Endothelial cell of umbilical vein (primary cell): ENCODE measurements around the gene DDX24. TPM values are rescaled to one million over a fixed set of nuclear protein-coding genes. Genes with fewer than 3 reads are reported as not detected.

ENCODE experiments used
- BruUV-seq: library from RNA; stranded (reverse); fragments of 400-500 nt; replicated peaks from 2 replicates; lab custom pipeline; 2021; lab: Mats Ljungman, UMichigan
- CTCF ChIA-PET: fragments of 300-600, 350-600 bp; sonication (Branson Sonifier 250); formaldehyde crosslinking; loops from one replicate; lab custom pipeline; 2021; ENCODE audit warnings: antibody characterized with exemption, inconsistent platforms; lab: Charles Lee
- POLR2A ChIA-PET: fragments of 300-600, 350-600 bp; sonication (Branson Sonifier 250); formaldehyde crosslinking; loops from one replicate; lab custom pipeline; 2021; ENCODE audit warnings: antibody characterized with exemption, inconsistent platforms; lab: Charles Lee
- DNase-seq: peaks from one replicate; pipeline ENCODE4 v3.0.0-alpha.2; 2011; ENCODE audit warnings: low read depth, low spot score
- FAIRE-seq: peaks from 2 replicates; lab custom pipeline; 2011; peaks lifted over from hg19 to GRCh38; lab: Jason Lieb, UNC
- H2AFZ ChIP-seq: 2 replicates; pipeline ENCODE4 v1.6.0; 2012; ENCODE audit warnings: low read depth, low read length, control low read depth, inconsistent platforms
- H3K27ac ChIP-seq: 2 replicates; pipeline ENCODE4 v1.5.1; 2011; ENCODE audit warnings: low read depth, mild to moderate bottlenecking, control low read depth, low read length, moderate library complexity; ENCODE audit not compliant: insufficient read depth
- H3K27me3 ChIP-seq, 2 experiments: 2 replicates each; pipeline versions ENCODE4 v1.6.0 to v1.6.1; 2011; ENCODE audit warnings: low read length in 2 of 2, mixed read lengths in 1 of 2; ENCODE audit not compliant: control insufficient read depth in 2 of 2, insufficient read depth in 2 of 2
- H3K36me3 ChIP-seq, 2 experiments: 2 replicates in 1 of 2; 3 replicates in 1 of 2; pipeline ENCODE4 v1.5.1; 2011; ENCODE audit warnings: low read length in 2 of 2, mild to moderate bottlenecking in 1 of 2, moderate library complexity in 1 of 2; ENCODE audit not compliant: control insufficient read depth in 2 of 2, insufficient read depth in 2 of 2; ENCODE audit errors: extremely low read depth in 1 of 2
- H3K4me1 ChIP-seq: 3 replicates; pipeline ENCODE4 v1.5.1; 2011; ENCODE audit warnings: mild to moderate bottlenecking, low read length; ENCODE audit not compliant: control insufficient read depth, insufficient read depth; ENCODE audit errors: extremely low read depth
- H3K4me2 ChIP-seq: 2 replicates; pipeline ENCODE4 v1.6.1; 2011; ENCODE audit warnings: low read length, control low read depth, mixed read lengths; ENCODE audit not compliant: insufficient read depth
- H3K4me3 ChIP-seq, 3 experiments: fragments of 200-600 bp in 1 of 3; sonication (generic), shearing (Covaris generic) in 1 of 3; replicated peaks in 1 of 3; 2 replicates each; pipeline ENCODE4 v1.5.1; 2011 to 2016; ENCODE audit warnings: control low read depth in 3 of 3, low read length in 3 of 3, mild to moderate bottlenecking in 2 of 3, inconsistent platforms in 1 of 3, low read depth in 1 of 3, moderate library complexity in 1 of 3; ENCODE audit not compliant: insufficient read depth in 1 of 3
- H3K79me2 ChIP-seq: 2 replicates; pipeline ENCODE4 v1.6.0; 2012; ENCODE audit warnings: low read length, inconsistent platforms; ENCODE audit not compliant: control insufficient read depth, insufficient read depth
- H3K9ac ChIP-seq: replicated peaks from 2 replicates; pipeline ENCODE3; 2011; ENCODE audit warnings: low read length, control low read depth; ENCODE audit not compliant: insufficient read depth; ENCODE audit errors: extremely low read depth
- H3K9me1 ChIP-seq: replicated peaks from 3 replicates; pipeline ENCODE4 v1.6.0; 2011; ENCODE audit warnings: mild to moderate bottlenecking, low read length; ENCODE audit not compliant: control insufficient read depth, insufficient read depth; ENCODE audit errors: extremely low read depth
- H3K9me3 ChIP-seq: replicated peaks from 2 replicates; pipeline ENCODE4 v1.5.1; 2012; ENCODE audit warnings: low read length, inconsistent platforms; ENCODE audit not compliant: control insufficient read depth, insufficient read depth
- H4K20me1 ChIP-seq: replicated peaks from 2 replicates; pipeline ENCODE3; 2011; ENCODE audit warnings: mild to moderate bottlenecking, low read length; ENCODE audit not compliant: control insufficient read depth, insufficient read depth; ENCODE audit errors: extremely low read depth
- EZH2 ChIP-seq: IDR thresholded peaks from 2 replicates; pipeline ENCODE4 v1.6.1; 2012; ENCODE audit warnings: borderline replicate concordance, low read depth, mild to moderate bottlenecking, moderate library complexity, low read length, inconsistent platforms; ENCODE audit not compliant: severe bottlenecking
- FOS ChIP-seq: IDR thresholded peaks from 2 replicates; pipeline ENCODE4 v1.6.1; 2011; ENCODE audit warnings: mild to moderate bottlenecking, low read length, moderate library complexity, borderline replicate concordance; ENCODE audit not compliant: insufficient read depth
- GATA2 ChIP-seq: IDR thresholded peaks from 2 replicates; pipeline ENCODE4 v1.7.0; 2011; ENCODE audit warnings: low read depth, mild to moderate bottlenecking, moderate library complexity, mixed read lengths, low read length; ENCODE audit not compliant: insufficient read length, insufficient read depth
- JUN ChIP-seq: IDR thresholded peaks from 2 replicates; pipeline ENCODE4 v1.6.1; 2011; ENCODE audit warnings: borderline replicate concordance, low read depth; ENCODE audit not compliant: insufficient read length, insufficient read depth
- MYC ChIP-seq: IDR thresholded peaks from one replicate; pipeline ENCODE4 v1.6.1; 2011; ENCODE audit warnings: mild to moderate bottlenecking, low read depth, low read length
- POLR2A ChIP-seq: IDR thresholded peaks from 2 replicates; pipeline ENCODE4 v1.6.1; 2012; ENCODE audit warnings: low read depth, mild to moderate bottlenecking, control low read depth, low read length
- POLR2AphosphoS5 ChIP-seq: IDR thresholded peaks from 2 replicates; pipeline ENCODE4 v1.6.1; 2012; ENCODE audit warnings: low read depth, mild to moderate bottlenecking, control low read depth, low read length, moderate library complexity; ENCODE audit not compliant: insufficient read depth
- dilution Hi-C: fragments of 300-500 bp; cut with MboI; formaldehyde crosslinking; loops from one replicate; pipeline ENCODE4 v1.15.0; 2019; ENCODE audit warnings: low sequenced_read_pairs; ENCODE audit not compliant: extremely low pct_ligation_motif_present
- intact Hi-C: fragments of 100-400 bp; cut with micrococcal nuclease; formaldehyde crosslinking; loops from one replicate; pipeline ENCODE4 v1.10.0; 2022
- polyA plus RNA-seq, 4 experiments: library from polyadenylated mRNA; depleted of rRNA in 3 of 4; stranded (reverse) in 3 of 4; unstranded in 1 of 4; fragments of >200 nt; gene quantifications; 2 replicates each; pipeline versions ENCODE4 v1.2.1 to v1.2.3, GENCODE V29; 2011 to 2012; ENCODE audit warnings: missing spikeins in 1 of 4
- total RNA-seq: library from RNA; stranded (reverse); gene quantifications from 2 replicates; pipeline ENCODE4 v1.2.3, GENCODE V29; 2021
- TF ChIP-seq, protein P1 (sequence below), 2 donors: IDR thresholded peaks; 1 replicate in 1 of 2; 2 replicates in 1 of 2; pipeline ENCODE4 v1.5.1; 2011; ENCODE audit warnings: low read length in 2 of 2, mild to moderate bottlenecking in 2 of 2, moderate library complexity in 2 of 2, control low read depth in 1 of 2, inconsistent platforms in 1 of 2, low read depth in 1 of 2; ENCODE audit not compliant: insufficient read depth in 1 of 2; ENCODE audit errors: extremely low read depth in 1 of 2
- TF ChIP-seq, protein P2 (sequence below): IDR thresholded peaks from 2 replicates; pipeline ENCODE4 v1.6.1; 2011; ENCODE audit not compliant: insufficient read depth, insufficient read length

Gene DDX24
- total and polyA plus RNA-seq, 2 donors (not counting 3 experiments of a cell fraction or from before 2014, with no cell fraction given) = 88.3 to 141 TPM

DNA sequence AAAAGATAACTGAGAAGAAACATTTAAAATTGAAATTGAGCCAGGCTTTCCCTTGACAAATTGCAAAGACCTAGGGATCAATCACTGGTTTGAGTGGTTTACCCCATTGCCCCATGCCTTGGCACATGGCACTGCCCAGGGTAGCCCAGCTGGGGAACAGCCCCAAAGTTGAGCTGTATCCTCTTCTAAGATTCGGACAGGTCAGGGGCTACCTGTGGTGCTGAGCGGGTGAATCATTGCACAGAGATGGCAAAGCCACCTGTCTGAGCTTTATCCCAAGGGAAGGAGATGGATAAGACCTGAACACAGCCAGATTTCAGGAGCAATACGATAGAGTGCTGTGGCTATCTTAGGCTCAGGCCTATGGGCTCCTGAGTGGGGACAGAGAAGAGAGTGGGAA, 41.4 kb upstream of the DDX24 start:
- CTCF ChIA-PET = interaction anchor here (1.9 kb wide), 1 partner anchor 10 kb away, joined by 7 read pairs; no protein-coding TSS in a partner anchor
- H3K27ac ChIP-seq = no peak overlapping the region
- FAIRE-seq = no peak
- H3K9me1 ChIP-seq = no peaks in the 10 kb centered on the region
- no peak overlapping the region for H2AFZ ChIP-seq
- no TSS peak for BruUV-seq
- H3K9me3 ChIP-seq = no peaks in the 10 kb centered on the region
- no peaks in the 10 kb centered on the region for H3K4me1 ChIP-seq
- dilution Hi-C loops (no loop called here), intact Hi-C loops (no loop called here)
- H3K36me3 ChIP-seq = no peaks in the 10 kb centered on the region
- H3K79me2 ChIP-seq = no peaks in the 10 kb centered on the region
- H4K20me1 ChIP-seq = no peaks in the 10 kb centered on the region
- no peak for DNase-seq
- POLR2A ChIA-PET = no interaction called here
- H3K4me2 ChIP-seq = no peak overlapping the region
- no peak overlapping the region for H3K9ac ChIP-seq
- H3K27me3 ChIP-seq = no peaks in the 10 kb centered on the region
- no peak overlapping the region for H3K4me3 ChIP-seq
- TF ChIP-seq MYC (no peak), EZH2 (no peak), FOS (no peak), POLR2A (no peak), JUN (no peak), POLR2AphosphoS5 (no peak), GATA2 (no peak)

DNA sequence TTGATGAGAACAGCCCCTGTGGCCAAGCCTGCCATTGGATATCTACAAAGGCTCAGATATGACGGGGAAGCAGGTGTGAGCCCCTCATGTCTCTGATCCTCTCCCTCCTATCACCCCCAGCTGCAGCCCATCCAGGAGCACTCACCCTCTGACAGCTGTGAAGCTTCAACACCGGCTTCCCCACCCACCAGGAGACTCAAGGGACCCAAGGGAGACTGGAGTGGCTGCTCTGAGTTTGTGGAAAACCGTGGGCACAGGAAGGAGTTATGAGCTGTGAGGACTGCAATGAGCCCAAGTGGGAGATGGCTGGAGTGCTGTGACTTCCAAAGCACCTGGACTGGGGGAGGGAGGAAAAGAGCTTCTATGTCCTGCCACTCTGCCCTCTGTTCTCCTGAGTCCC, 40.5 kb upstream of the DDX24 start:
- no peaks in the 10 kb centered on the region for H3K9me1 ChIP-seq
- no peaks in the 10 kb centered on the region for H3K9me3 ChIP-seq
- no TSS peak for BruUV-seq
- H3K4me3 ChIP-seq = no peak overlapping the region
- no peaks in the 10 kb centered on the region for H4K20me1 ChIP-seq
- intact Hi-C loops (no loop called here), dilution Hi-C loops (no loop called here)
- H3K27ac ChIP-seq = no peak overlapping the region
- CTCF ChIA-PET = interaction anchor here (0.8 to 1.9 kb wide), 2 partner anchors 11 to 15 kb away, joined by 3 to 7 read pairs; no protein-coding TSS in a partner anchor
- DNase-seq (no peak), FAIRE-seq (no peak)
- no peak overlapping the region for H2AFZ ChIP-seq
- TF ChIP-seq MYC (no peak), GATA2 (no peak), FOS (no peak), EZH2 (no peak), JUN (no peak), POLR2AphosphoS5 (no peak), POLR2A (no peak)
- TF ChIP-seq, protein P1, sequence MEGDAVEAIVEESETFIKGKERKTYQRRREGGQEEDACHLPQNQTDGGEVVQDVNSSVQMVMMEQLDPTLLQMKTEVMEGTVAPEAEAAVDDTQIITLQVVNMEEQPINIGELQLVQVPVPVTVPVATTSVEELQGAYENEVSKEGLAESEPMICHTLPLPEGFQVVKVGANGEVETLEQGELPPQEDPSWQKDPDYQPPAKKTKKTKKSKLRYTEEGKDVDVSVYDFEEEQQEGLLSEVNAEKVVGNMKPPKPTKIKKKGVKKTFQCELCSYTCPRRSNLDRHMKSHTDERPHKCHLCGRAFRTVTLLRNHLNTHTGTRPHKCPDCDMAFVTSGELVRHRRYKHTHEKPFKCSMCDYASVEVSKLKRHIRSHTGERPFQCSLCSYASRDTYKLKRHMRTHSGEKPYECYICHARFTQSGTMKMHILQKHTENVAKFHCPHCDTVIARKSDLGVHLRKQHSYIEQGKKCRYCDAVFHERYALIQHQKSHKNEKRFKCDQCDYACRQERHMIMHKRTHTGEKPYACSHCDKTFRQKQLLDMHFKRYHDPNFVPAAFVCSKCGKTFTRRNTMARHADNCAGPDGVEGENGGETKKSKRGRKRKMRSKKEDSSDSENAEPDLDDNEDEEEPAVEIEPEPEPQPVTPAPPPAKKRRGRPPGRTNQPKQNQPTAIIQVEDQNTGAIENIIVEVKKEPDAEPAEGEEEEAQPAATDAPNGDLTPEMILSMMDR (IDR thresholded peaks at IDR 0.05; ENCODE audit: extremely low read depth in 1 of 2, insufficient read depth in 1 of 2, low read depth in 1 of 2, low read length in 2 of 2) = no peak
- TF ChIP-seq, protein P2, sequence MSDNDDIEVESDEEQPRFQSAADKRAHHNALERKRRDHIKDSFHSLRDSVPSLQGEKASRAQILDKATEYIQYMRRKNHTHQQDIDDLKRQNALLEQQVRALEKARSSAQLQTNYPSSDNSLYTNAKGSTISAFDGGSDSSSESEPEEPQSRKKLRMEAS = no peak
- no peaks in the 10 kb centered on the region for H3K4me1 ChIP-seq
- no peak overlapping the region for H3K4me2 ChIP-seq
- H3K79me2 ChIP-seq = no peaks in the 10 kb centered on the region
- no peaks in the 10 kb centered on the region for H3K36me3 ChIP-seq
- H3K9ac ChIP-seq = no peak overlapping the region
- POLR2A ChIA-PET = no interaction called here
- no peaks in the 10 kb centered on the region for H3K27me3 ChIP-seq
